GM19452 (cell line): ENCODE measurements around the gene FOXF1.

Experiments
- ATAC-seq: cut with Tn5 transposase; IDR thresholded peaks from one replicate; pipeline ENCODE4 v1.9.1; 2021; ENCODE audit not compliant: unreplicated experiment

Gene FOXF1

DNA sequence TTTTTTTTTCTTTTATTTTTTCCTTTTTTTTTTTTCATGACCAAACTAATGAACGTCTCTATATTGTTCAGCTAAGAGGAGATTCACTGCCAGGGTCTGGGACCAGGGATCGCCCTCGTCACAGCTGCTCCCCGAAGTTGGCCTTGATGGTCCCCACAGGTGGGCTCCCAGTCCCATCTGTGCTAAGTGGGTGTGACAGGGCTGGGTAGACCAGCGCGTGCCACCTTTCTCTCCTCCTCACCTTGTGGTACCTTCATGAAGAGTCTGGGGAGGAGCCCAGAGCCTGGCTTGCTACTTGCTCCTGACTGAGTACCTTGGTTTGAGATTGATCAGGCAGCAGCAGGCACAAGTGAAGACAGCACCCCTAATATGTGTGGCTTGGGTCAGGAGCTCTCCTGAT is 6.5 kb upstream of the FOXF1 start:
- ATAC-seq, result no peak

GRCh38 chr16:86504315-86505184 is 5.8 kb upstream of the FOXF1 start:
- ATAC-seq, result no peak

DNA sequence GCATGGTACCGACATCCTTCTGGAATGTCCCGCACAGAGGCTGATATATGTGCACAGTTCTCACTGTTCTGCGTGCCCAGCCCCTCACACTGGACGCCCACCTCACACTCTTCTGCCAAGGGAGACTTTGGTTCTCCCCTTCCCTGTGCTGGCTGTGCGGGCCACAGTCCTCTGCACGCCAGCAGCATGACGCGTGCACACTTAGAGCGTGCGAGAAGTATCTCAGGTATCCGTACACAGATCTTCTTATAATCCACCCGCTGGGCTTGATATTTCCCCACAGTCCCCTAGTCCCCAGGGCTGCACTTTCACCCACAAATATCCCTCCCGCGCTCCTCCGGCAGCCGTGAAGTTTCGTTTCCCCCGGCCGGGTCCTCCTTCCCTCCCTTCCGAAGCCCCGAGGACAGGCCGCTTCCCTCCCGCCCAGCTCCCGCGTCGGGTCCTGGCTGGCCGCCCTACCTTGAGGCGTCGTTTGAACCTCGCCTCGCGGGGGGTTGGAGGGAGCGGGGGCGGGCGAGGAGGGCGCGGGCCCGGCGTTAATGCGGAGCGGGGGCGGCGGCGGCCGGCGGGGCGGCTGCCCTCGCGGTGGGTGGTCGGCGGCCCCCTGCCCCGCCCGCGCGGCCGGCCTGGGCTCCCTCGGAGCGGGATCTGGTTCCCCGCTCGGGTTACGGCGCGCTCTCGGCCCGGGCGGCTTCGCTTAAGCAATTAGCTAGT is 5.0 kb upstream of the FOXF1 start:
- ATAC-seq, result no peak

DNA sequence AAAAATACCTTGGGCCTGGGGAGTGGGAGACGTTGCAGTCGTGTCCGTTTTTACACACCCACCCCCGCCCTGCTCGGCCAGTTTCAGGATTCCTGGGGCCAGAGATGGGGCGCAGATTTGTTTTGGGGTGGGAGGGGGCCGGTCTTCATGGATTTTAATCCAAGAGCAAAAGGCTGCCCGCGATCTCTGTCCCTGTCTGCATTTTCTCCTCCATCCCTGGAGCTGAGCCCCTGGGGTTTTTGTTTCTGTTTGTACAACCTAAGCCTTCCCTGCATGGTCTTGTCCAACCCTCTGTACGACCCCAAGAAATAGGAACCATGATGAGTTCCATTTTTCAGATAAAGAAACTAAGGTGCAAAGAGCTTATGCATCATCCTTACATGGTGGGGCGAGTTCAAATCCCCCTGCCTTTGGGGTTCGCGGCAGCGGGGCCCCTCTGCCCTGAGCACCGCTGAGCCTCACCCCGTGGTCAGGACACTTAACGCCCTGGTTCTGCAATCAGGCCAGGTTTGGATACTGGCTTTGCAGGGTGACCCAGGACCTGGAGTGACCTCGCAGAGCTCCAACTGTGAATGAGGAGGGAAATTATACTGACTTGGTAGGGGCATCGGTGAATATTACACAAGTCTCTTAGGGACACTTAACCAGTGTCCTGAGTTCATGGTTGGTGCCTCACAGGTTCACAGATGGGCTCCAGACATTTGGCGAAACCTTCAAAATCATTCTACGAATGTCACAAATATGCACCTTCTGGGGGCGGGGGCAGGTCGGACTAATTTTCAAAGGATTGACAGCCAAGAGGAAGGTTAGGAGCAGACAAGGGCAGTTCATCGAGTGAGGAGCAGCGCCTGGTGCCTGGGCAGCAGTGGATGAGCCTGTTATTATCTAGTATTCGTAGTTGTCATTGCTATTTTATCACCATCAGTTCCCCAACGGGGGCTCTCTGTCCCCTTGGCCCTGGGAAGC is 4.1 kb upstream of the FOXF1 start:
- no peak for ATAC-seq

DNA sequence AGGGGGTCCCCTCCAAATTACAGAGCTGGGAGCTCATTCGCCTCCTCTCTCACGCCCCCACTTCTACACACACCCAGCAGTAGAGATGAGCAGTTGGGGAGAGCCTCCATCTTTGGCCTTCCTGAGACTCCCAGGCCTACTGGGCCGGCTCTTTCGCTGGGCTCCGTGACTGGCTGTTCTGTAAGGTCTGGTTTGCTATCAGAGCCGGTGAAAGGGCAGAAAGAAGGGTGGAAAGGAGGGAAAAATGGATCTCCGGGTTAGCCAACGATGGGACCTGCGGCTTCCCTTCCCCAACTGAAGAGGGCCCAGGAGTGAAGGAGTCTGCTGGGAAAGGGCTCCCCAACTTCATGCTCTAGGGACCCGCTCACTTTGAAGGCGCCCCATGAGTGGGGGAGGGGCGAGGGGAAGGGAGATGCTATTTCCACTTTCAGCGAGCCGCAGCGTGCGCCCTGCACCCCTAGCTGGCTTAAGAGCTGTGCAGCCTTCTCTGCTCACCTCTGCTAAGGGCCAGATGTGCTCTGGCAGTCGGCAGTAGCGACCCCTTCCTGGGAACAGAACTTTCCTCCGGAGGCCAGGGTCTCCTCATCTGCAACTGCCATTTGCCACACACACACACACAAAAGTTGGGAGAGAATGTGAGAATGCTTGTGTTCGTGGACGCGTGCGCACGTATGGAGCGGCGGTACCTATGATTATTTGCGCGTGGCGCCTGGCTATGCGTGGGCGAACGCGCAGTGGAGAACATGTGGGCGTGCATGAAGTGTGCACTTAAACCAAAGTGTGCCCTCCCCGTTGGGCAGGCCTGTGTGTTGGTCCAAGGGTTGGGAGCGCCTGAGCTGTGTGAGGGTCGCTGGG is 2.9 kb upstream of the FOXF1 start:
- no peak for ATAC-seq

GRCh38 chr16:86508028-86508946 is 2.0 kb upstream of the FOXF1 start:
- no peak for ATAC-seq

- no peak for ATAC-seq
These were observed 1.2 kb upstream of the FOXF1 start for GRCh38 chr16:86508947-86509758.

- no peak for ATAC-seq
These were observed 415 bp upstream of the FOXF1 start for GRCh38 chr16:86509759-86510464.

DNA sequence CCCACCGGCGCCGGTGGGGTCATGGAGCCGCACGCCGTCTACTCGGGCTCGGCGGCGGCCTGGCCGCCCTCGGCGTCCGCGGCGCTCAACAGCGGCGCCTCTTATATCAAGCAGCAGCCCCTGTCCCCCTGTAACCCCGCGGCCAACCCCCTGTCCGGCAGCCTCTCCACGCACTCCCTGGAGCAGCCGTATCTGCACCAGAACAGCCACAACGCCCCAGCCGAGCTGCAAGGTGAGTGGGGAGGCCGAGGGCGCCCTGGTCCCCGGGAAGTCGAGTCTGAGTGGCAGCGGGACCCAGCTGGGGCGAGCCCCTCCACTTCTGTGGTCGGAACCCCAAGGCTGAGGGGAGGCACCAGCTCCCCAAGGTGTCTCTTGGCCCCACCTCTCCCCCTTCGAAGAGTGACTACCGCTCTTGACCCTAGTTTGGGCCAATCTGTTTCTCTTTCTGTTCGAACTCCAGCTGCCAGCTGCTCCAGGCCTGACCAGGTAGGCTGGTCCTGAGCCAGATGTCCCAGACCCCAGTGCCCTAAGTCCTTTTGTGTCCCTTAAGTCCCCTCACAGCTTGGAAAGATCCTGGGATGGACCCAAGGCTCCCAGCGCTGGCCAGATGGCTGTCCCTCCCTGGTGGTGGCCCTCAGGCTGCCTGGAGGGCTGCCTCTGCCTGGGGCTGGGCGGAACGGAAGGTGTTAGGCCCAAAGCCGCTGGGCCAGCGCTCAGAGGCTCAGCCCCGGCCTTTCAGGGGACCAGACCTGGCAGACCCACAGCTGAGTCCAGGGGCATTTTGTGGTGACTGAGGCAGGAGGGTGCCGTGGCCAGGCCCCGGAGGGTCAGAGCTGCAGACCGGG is 1.2 kb downstream of the FOXF1 start:
- ATAC-seq, result no peak

- no peak for ATAC-seq
These were observed 2.1 kb downstream of the FOXF1 start for GRCh38 chr16:86512301-86512859.

DNA sequence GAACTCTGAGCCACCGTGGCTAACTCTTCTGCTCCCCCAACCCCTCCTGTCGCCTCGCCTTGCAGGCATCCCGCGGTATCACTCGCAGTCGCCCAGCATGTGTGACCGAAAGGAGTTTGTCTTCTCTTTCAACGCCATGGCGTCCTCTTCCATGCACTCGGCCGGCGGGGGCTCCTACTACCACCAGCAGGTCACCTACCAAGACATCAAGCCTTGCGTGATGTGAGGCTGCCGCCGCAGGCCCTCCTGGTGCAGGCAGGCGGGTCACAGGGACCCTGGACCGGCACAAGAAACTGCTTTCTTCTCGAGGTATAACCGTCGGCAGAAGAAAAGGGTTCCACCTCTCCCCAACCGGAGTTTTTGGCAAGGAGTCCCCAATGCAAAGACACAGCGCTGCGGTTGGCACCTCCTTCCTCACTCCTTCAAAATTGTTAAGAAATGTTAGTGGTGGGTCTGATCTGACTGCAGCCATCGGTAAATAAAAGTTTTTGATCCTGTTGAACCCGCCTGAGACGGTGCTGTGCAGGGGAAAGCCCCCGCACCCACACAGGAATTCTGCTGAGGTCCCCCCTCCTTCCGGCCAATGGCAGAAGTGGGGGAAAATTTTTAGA is 2.6 kb downstream of the FOXF1 start:
- no peak for ATAC-seq

DNA sequence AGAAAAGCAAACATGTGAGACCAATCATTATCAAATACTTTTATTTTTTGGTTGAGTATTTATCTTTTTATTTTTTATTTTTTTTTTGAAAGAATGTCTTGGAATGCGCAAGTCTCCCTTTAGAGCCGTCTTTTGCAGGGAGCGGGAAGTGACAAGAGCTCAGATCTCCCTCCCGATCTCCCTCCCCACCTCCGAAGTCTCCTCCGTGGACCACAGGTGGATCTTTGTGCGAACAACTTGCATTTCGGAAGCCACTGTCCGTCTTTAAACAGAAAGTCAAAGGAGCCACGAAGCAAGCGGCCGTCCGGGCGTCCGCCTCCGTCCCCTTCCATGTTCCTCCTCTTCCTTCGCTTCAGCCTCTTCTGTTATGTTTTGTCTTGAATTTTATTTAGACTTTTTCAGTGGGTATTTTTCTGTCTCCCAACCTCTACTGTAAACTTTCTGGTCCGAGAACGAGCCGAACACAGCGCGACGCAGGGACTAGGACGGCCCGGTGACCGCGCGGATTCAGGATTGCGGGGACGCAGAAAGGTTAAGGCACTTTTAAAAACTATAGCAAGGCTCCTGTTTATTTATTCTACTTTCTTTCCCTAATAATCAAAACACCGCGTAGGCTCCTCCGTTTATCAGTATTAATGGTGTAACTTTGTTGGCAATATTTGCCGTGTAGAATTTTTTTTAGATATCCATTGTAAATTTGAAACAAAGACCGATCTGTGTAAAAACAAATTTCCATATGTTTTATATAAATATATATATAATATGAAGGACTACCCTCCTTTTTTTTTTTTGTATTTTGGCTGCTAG is 3.3 kb downstream of the FOXF1 start:
- ATAC-seq, result no peak

- no peak for ATAC-seq
These were observed 4.4 kb downstream of the FOXF1 start for GRCh38 chr16:86514481-86515376.

- no peak for ATAC-seq
These were observed 5.1 kb downstream of the FOXF1 start for GRCh38 chr16:86515413-86515776.
